ENCODE measurements around the gene VWCE. TPM values are rescaled to one million over a fixed set of nuclear protein-coding genes. Genes with fewer than 3 reads are reported as not detected.

The VWCE gene
- total RNA-seq, 1 donor from 2014 or later: 19.2 TPM

- intact Hi-C loops (cut with DNase I): no loop called here
- Histone ChIP-seq H3K4me3 (no peak overlapping the region), H3K27me3 (no peaks in the 10 kb centered on the region), H3K36me3 (peaks cover 30 to 32% of the 10 kb centered on the region in 2 donors), H3K27ac (peak overlapping the region in 1 of 2 donors; percentile 51), H3K4me1 (peaks cover 7 to 28% of the 10 kb centered on the region in 2 donors), H3K9me3 (no peaks in the 10 kb centered on the region)
- TF ChIP-seq CTCF (IDR thresholded peaks at IDR 0.05): no peak
- no peak for DNase-seq (ENCODE audit: low spot score in 2 of 2)
Measured at GRCh38 chr11:61297341-61297740, 2.2 kb upstream of the VWCE start.

- Histone ChIP-seq H3K4me1 (peaks cover 7 to 28% of the 10 kb centered on the region in 2 donors), H3K27me3 (no peaks in the 10 kb centered on the region), H3K9me3 (no peaks in the 10 kb centered on the region), H3K36me3 (peaks cover 12 to 15% of the 10 kb centered on the region in 2 donors), H3K27ac (no peak overlapping the region), H3K4me3 (peak overlapping the region; percentile 60 to 80)
- TF ChIP-seq CTCF (IDR thresholded peaks at IDR 0.05): no peak
- DNase-seq (ENCODE audit: low spot score in 2 of 2): no peak
- intact Hi-C loops (cut with DNase I): no loop called here
Measured at GRCh38 chr11:61295596-61295926, 445 bp upstream of the VWCE start.

- H3K9me3 ChIP-seq: no peaks in the 10 kb centered on the region
- no peak for TF ChIP-seq CTCF (IDR thresholded peaks at IDR 0.05)
- no peaks in the 10 kb centered on the region for H3K36me3 ChIP-seq
- intact Hi-C loops (cut with DNase I): no loop called here
- peak overlapping the region; percentile 60 to 80 for H3K4me3 ChIP-seq
- peak overlapping the region; percentile 31 to 50 for H3K27ac ChIP-seq
- DNase-seq (ENCODE audit: low spot score in 2 of 2): peak in 1 of 2 donors; percentile 72
- H3K27me3 ChIP-seq: no peaks in the 10 kb centered on the region
- H3K4me1 ChIP-seq: peaks cover 7 to 28% of the 10 kb centered on the region in 2 donors
Measured at GRCh38 chr11:61293867-61294716, 1.0 kb downstream of the VWCE start.

GRCh38 chr11:61292356-61292755, 2.8 kb downstream of the VWCE start:
- intact Hi-C loops (cut with DNase I): no loop called here
- Histone ChIP-seq H3K27me3 (no peaks in the 10 kb centered on the region), H3K4me1 (peaks cover 7 to 17% of the 10 kb centered on the region in 2 donors), H3K9me3 (no peaks in the 10 kb centered on the region), H3K27ac (no peak overlapping the region), H3K4me3 (no peak overlapping the region), H3K36me3 (no peaks in the 10 kb centered on the region)
- TF ChIP-seq CTCF (IDR thresholded peaks at IDR 0.05): no peak
- DNase-seq (ENCODE audit: low spot score in 2 of 2): no peak

- TF ChIP-seq CTCF (IDR thresholded peaks at IDR 0.05): no peak
- H3K4me1 ChIP-seq: peaks cover 7 to 15% of the 10 kb centered on the region in 2 donors
- no peaks in the 10 kb centered on the region for H3K36me3 ChIP-seq
- H3K9me3 ChIP-seq: no peaks in the 10 kb centered on the region
- H3K27me3 ChIP-seq: no peaks in the 10 kb centered on the region
- H3K4me3 ChIP-seq: no peak overlapping the region
- no peak for DNase-seq (ENCODE audit: low spot score in 2 of 2)
- H3K27ac ChIP-seq: no peak overlapping the region
- intact Hi-C loops (cut with DNase I): no loop called here
Measured at GRCh38 chr11:61290905-61291690, 4.0 kb downstream of the VWCE start.
